Limb (tissue), 2 donors: ENCODE measurements around the gene CDC25A.

Experiments
- DNase-seq, 2 donors: peaks; one replicate each; pipeline ENCODE4 v3.0.0-alpha.2; 2016; ENCODE audit errors: extremely low spot score in 2 of 2

The CDC25A gene

DNA sequence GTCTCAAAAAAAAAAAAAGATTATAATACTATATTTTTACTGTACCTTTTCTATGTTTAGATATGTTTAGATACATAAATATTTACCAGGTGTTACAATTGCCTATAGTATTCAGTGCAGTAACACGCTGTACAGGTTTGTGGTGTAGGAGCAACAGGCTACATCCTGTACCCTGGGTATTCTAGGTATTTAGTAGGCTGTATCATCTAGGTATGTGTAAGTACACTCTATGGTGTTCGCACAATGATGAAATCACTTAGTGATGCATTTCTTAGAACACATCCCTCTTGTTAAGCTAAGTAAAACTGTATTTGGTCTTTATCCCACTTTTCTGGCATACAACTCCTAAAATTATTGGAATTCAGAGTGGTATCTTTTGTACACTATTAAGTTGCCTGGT lies 77.8 kb downstream of the CDC25A start:
- DNase-seq, result no peak

DNA sequence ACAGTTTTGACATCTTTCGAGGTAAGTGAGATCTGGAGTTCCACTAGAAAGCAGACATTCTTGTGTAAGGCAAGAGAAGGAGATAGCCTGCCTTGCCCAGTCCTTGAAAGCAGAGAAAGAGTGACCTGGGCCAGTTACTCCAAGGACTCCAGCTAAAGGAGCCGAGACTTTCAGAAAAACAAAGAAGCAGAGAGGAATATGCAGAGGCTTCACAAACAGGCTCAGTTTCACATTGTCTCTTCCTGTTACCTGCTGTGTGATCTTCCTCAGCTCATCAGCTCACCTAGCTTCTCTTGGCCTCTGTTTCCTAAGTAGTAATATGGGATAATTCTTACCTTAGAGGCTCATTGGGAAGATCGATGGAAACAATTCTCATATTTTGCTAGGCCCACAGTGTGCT lies 81.0 kb downstream of the CDC25A start:
- no peak for DNase-seq
